ENCODE results near the gene DCUN1D1.

Gene DCUN1D1

DNA sequence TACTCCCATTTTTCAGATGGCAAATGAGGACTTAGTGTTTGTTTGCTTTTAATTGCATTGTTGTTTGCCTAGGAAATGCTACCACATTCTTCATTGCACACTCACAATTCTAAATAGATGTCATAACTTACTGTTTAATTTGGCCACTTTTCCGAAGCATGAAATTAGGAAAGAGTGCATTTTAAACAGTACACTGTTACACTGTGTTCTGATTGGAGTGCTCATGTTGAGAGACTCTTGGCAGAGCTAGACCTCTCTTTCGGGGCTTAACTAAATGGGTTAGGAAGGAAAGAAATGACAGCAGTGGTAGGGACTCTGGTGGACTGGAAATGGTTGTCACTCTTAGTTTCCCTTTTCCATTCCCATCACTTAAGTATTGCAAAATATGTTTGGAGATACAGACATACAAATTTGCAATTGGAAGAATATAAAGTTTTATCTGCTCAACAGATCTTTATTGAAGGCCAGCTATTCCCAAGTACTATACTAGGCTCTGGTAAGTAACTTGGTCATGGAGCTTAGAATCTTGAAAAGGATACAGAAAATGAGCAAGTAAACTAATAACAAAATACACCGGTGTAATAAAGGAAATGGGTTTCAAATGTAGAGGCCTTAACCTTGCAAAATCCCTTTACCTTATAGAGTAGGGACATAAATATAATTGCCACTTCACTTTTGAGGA is 90.2 kb downstream of the DCUN1D1 start:
- no peak for DNase-seq (ENCODE audit: low spot score)

Measured in kidney capillary endothelial cell (primary cell).